Measurements from ENCODE around the gene OXLD1.

The OXLD1 gene

DNA sequence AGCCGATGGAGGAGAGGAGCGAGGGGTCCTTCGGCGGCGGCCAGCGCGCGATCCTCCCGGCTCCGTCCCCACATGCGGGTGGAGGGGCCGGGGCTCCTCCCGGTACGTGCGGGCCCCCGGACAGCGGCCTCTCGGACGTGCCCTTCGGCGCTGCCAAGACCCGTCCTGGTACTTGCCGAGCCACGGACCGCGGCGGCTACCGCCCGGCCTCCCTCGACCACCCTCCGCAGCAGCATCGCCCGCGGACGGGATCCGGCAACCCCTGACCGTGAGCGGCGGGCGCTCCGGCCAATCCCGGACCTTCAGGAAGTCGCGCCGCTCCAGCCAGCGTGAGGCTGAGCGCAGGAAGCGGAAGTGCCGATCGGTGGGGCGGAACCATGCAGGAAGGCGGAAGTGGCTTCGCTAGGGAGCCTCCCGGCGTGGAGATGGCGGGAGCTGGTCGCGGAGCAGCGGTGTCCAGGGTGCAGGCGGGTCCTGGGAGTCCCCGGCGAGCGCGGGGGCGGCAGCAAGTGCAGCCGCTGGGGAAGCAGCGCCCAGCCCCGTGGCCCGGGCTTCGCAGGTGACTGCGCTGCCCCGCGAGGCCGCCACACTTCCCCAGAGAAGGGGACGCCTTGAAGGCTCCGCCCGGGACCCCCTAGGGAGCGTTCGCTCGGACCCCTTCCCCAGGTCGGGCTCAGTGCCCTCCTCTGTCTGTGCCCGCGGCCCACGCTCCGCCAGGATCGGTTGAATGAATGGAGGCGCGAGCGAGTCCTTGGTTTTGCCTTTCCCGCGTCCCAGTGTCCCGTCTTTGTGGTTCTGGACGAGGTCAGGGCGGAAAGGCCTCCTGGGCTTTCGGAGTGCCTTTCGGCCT is at the start of gene OXLD1, which contains the start of gene CCDC137:
Gene OXLD1 (minus strand): TSS at position 264 of the 850 bp plus-strand sequence. CDS start 28 bp downstream, at position 236.
Gene CCDC137 (plus strand): TSS at position 396 of the 850 bp plus-strand sequence. CDS start 30 bp downstream, at position 426.
- peak; percentile 95 for DNase-seq

- DNase-seq: no peak
Observed at GRCh38 chr17:81715107-81715871, 48.9 kb upstream of the OXLD1 start.

DNA sequence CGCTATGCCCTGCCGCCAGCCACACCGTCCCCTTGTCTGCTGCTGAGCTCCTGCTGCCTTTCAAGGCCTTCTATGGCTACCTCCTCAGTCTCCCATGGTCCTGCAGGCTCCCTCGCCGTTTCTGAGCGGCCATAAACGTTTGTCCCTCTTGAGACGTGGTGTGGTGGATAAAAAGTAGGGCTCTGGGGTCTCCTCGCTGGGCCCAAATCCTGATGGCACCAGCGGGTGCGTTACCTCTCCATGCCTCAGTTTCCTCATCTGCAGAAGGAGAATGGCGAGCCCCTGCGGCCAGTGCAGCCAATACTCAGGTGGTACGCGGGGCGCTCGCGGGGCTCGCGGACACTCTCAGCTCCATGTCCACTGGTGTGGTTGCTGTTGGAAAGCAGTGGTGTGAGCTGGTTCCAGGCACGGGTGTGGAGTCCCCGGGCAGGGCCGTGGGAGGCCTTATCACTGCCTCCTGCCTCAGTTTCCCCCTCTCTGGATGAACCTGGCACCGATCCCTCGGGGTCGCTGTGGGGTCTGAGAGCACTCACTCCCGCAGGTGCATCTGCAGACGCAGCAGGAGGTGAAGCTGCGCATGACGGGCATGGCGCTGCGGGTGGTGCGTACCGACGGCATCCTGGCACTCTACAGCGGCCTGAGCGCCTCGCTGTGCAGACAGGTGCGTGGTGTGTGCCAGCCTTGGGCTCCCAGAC is 48.2 kb upstream of the OXLD1 start:
- no peak for DNase-seq

DNA sequence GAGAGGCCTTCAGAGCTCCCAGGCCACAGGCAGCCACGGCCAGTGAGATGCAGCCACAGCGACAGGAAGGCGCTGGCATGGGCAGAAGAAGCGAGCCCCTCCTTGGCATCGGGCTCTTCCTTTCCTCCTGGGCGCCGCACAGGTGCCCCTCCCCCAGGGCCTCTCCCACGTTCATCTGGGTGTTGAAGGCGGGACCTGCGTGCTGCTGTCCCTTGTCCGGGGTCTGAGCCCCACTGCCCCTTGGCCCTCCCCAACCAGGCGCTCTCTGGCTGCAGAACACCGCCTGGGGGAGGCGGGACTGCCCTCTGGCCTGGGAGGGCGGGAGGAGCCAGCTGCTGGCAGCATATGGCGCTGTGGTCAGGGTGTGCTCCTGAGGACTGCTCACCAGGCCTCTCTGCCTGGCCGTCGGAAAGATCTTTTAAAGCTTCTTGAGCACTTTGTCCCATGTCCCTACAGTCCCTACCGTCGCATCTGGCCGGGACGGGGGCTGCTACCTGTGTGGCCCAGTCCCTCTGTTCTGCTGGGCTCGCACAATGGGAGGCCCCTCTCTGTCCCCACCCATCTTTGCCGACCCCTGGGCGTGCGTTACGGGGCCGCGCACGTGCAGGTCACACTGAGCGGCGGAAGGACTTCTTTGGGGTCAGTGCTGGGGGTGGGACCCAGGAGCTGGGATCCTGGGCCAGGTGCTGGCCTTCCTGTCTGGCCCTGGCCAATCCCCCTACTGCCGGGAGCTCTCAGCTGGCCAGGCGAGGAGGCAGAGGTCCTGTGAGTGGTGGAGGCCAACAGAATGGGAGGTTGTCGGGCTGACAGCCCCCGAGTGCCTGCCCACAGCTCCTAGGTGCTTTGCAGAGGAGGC is 47.4 kb upstream of the OXLD1 start:
- no peak for DNase-seq

GRCh38 chr17:81713004-81713555 is 46.7 kb upstream of the OXLD1 start:
- DNase-seq: no peak

DNA sequence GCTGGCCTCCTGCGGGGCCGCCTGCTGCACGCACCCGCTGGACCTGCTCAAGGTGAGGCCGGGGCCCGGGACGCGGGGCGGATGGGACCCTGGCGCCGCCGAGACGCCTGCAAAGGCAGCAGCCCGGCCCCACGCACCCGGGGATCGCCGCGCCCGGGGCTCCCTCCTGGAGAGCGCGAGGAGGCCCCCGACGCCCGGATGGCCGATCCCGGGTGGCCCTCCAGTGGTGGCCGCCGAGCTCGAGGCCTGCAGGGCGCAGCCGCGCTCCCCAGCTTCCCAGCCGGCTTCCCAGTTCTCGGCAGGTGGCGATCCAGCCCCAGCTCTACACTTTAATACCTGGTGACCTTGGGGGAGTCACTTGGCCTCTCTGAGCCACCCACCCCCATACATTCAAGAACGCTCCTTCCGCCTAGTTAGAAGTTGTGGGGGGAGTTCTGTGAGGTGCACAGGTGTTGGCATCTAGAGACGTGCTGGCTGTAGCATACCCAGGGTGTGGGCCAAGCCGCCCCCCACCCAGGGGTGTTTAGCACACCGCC is 46.1 kb upstream of the OXLD1 start:
- DNase-seq: no peak

- DNase-seq: peak; percentile 83
Observed at GRCh38 chr17:81711814-81712467, 45.5 kb upstream of the OXLD1 start, which contains the start of gene SLC25A10. Gene SLC25A10, plus strand, starts transcription at chr17:81712284. Its CDS starts 143 bp downstream, at chr17:81712427.

GRCh38 chr17:81710514-81711308 is 44.3 kb upstream of the OXLD1 start:
- DNase-seq: peak; percentile 18

- DNase-seq: no peak
Observed at GRCh38 chr17:81708739-81709185, 42.4 kb upstream of the OXLD1 start.

DNA sequence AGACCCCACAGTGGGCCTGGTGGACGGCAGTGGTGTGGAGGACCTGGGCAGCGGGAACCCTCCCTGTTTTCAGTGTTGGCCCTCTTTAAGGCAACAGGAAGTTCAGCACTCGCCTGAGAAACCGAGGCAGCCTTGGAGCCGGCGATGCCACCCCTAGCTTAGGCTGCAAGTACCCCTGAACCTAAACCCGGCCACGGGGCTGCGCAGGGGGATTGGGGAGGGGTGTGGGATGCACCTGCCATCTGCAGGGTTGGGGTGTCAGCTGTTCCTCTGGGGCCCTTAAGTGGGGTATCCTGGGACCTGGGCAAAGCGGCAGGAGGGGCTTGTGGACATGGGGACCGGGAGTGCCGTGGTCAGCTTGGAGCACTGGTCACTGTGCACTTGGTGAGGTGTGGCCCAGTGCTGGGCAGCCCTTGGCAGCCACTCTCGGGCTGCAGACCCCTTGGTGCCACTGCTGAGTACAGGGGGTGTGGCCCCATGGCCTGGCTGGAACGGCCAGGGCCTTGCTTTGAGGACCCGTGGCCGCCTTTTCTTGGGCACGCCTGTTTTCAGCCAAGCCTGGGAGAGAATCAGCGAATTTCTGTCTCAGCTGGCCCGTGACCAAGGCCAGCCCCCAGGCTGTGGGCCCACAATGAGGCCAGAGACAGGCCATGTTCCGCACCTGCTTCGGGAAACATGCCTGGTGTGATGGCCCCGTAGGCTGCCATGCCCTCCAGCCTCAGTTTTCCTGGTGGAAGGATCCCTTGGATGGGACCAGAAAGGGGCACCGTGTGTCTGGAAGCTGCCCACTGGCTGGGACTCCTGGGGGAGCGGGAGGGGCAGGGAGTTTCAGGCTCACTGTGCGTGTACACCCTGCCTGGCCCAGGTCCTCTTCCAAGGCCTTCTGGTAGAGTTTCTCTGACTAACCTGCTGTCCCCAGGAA is 41.6 kb upstream of the OXLD1 start:
- DNase-seq: no peak

- DNase-seq: no peak
Observed at GRCh38 chr17:81706757-81707624, 40.6 kb upstream of the OXLD1 start.

GRCh38 chr17:81706232-81706611 is 39.8 kb upstream of the OXLD1 start:
- no peak for DNase-seq

DNA sequence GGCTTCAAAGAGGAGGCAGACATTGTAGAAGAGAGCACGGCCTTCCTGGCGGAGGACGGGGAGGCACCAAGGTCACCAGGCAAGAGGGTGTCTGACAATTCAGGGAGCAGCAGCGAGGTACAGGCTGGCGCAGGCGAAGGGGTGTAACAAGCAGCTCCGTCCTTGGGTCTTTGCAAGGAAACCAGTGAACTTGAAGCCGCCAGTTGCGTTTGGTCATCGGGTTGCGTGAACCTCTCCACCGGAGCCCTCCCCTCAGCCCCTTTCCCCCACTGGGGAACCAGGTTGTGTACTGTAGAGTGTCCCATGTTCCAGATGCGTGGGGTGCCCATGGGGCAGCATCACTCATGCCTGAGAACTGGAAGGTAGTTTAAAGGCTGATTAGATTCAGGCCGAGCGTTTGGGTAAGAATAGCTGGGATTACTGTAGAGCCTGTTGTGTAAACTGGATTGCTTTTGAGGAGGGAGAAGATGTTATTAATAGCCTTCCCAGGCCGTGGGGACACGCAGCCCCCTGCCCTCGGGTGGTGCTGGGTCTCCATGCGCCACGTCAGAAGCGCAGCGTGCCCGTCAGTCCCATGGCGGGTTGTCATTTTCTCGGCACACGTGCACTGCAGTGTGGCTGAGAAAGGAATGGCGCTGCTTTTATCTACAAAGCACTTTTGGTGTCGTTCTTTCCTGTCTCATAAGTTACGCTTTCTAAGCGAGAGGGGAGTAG is 39.3 kb upstream of the OXLD1 start:
- DNase-seq: no peak

DNA sequence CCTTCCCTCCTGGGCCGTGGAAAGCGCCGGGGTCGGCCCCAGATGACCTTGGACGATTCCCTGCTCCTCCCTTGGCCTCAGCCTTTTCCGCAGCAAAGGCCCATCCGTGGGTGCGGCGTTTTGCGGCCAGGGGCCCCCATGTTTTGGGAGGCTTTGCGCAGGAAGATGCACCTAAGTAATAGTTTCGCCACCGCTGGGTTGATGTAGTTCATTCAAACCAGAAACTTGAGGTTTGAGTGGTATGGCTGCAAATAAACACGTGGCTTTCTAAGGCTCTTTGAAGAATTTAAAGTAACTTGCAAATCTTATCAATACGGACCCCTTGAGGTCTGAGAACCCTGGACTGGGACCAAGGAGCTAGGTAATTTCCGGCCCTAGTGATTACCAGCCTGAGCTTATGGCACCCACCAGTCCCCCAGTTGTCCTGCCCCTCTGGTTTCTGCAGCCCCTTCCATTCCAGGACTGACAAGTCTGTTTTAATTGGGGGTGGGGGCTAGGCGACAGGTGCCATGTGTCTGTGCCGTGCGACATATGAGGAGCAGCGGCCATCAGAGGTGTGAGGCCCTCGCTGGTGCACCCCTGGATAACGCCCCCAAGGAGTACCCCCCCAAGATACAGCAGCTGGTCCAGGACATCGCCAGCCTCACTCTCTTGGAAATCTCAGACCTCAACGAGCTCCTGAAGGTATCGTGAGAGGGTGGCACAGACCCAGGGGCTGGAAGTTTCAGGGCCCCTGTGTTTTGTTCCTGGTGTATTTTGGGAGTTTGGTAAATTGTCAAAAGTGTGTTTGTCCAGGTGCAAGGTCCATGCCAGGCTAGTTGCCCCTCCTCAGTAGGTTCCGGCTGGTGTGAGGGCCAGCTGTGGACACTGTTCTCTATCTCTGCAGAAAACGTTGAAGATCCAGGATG is 37.6 kb upstream of the OXLD1 start:
- DNase-seq: no peak

DNA sequence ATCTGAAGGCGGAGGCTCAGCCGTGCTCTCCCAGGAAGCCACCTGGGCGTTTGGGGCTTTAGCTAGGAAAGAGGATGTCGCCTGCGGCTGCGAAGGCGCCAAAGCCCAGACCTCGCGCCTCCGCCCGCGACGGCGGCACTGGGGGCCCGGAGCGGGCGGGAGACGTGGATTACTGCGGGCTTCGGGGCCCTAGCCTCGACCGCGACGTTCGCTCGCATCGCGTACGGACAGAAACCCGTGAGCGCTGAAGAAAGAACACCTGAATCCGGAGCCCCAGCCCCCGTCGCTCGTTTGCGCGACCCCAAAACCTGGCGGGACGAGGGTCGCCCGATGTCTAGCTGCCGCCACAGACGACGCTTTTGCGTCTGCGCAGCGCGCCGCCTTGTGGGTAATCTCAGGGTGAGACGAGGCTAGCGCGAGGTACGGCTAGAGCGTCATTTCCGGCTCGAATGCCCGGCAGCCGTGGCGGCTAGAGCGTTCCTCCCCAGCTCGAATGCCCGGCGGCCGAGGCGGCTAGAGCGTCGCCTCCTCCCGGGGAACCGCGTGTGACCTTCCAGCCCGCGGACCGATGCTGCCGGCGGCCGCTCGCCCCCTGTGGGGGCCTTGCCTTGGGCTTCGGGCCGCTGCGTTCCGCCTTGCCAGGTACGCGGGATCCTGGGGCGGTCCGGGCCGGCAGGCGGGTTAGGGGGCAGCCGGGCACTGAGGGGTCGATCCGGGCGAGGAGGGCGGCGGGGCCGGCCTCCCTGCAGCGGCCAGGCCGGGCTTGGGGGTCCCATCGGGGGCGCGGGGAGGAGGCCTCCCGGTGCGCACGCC is 36.7 kb upstream of the OXLD1 start, which contains the start of gene MRPL12:
Gene MRPL12 (plus strand): TSS at position 434 of the 813 bp plus-strand sequence. CDS start 135 bp downstream, at position 569.
- peak; percentile 91 for DNase-seq
